Activated CD4-positive, alpha-beta T cell treated with anti-CD3 and anti-CD28 coated beads for 36 hours (primary cell): Measurements from ENCODE around the gene SERTAD3. TPM values are rescaled to one million over a fixed set of nuclear protein-coding genes. Genes with fewer than 3 reads are reported as not detected.
A peak's percentile ranks its signal among the peaks of the same experiment; 100 is the strongest.
"Not testable (repeated sequence)": the region's sequence is repeated elsewhere in the genome, so short reads cannot be mapped to it uniquely, and the experiment has no call there.

ENCODE experiments used
- ATAC-seq: fragments of 200-7000 bp; cut with Tn5 transposase; one replicate; pipeline ENCODE4 v1.10.0; 2021; ENCODE audit warnings: mild to moderate bottlenecking, moderate library complexity
- CTCF ChIA-PET: fragments of 350-600 bp; sonication (Branson Sonifier 250); formaldehyde crosslinking; loops from one replicate; lab custom pipeline; 2021; ENCODE audit warnings: antibody characterized with exemption; lab: Charles Lee
- POLR2A ChIA-PET: fragments of 350-600 bp; sonication (Branson Sonifier 250); formaldehyde crosslinking; loops from one replicate; lab custom pipeline; 2021; ENCODE audit warnings: antibody characterized with exemption, inconsistent platforms; lab: Charles Lee
- DNase-seq: peaks from one replicate; pipeline ENCODE4 v3.0.0-alpha.2; 2020
- H3K27ac Mint-ChIP-seq: one replicate; pipeline ENCODE4 v1.8.0; 2021; ENCODE audit warnings: mixed read lengths
- H3K27me3 Mint-ChIP-seq: one replicate; pipeline ENCODE4 v1.8.0; 2021; ENCODE audit warnings: mixed read lengths
- H3K36me3 Mint-ChIP-seq: one replicate; pipeline ENCODE4 v1.8.0; 2021; ENCODE audit warnings: low read depth, mixed read lengths
- H3K4me1 Mint-ChIP-seq: one replicate; pipeline ENCODE4 v1.8.0; 2021; ENCODE audit warnings: mixed read lengths
- H3K4me3 Mint-ChIP-seq: one replicate; pipeline ENCODE4 v1.8.0; 2021; ENCODE audit warnings: mild to moderate bottlenecking, moderate library complexity, mixed read lengths
- H3K9me3 Mint-ChIP-seq: one replicate; pipeline ENCODE4 v1.8.0; 2021; ENCODE audit warnings: low read depth, mixed read lengths
- intact Hi-C, 2 experiments: fragments of 100-400 bp; cut with DNase I in 1 of 2; cut with micrococcal nuclease in 1 of 2; formaldehyde crosslinking; loops; one replicate each; pipeline versions ENCODE4 v1.14.2 to v1.15.1; 2022 to 2024; cut with DNase I, micrococcal nuclease
- total RNA-seq, 2 experiments: library from RNA; stranded (reverse); gene quantifications; one replicate each; pipeline ENCODE4 v1.2.3, GENCODE V29; 2021

The SERTAD3 gene
- total RNA-seq, 2 experiments from 2014 or later = 8.4 to 12.0 TPM

DNA sequence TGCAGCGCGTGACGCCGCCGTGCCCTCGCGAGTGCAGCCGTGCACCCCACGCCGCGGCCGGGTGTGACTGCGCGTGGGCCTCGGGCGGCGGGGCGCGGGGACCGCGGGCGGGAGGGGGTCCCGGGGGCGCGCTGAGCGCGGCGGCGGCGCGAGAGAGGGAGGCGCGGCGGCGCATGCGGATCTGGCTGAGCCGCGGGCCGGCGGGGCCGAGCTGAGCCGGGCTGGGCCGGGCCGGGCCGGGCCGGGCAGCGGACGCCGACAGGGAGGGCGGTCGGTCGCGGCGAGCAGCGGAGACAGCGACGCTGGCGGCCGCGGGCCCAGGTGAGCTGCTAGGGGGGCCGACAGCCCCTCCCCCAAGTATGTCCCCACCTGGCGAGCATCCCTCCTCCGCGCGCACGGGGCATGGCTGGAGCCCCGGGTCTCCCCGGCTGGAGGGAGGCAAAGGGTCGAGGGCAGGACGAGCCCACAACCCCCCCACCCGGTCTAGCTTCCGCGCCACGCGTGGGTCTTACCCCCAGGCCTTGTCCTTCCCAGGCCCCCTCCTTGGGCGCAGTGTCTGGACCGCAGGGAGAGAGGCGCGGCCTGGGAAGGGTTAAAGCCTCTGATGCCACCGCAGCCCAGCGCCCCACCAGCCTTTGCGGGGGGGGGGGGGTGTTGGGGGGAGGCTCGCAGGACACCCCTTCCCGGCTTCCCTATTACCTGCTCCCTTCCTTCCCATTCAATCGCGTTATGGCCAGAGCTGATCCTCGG is 23.0 kb upstream of the SERTAD3 start, which contains the start of gene SPTBN4:
Gene SPTBN4, plus strand, starts transcription at position 17 of the 750 bp plus-strand sequence. CDS start 5,621 bp downstream, outside the sequence.
- CTCF ChIA-PET = no interaction called here
- intact Hi-C loops = loop anchor here (1.0 to 10.0 kb wide), 8 partner anchors 42 to 796 kb away; partner anchors contain the start of genes AKT2 (in 1 of the 2), C19orf47 (in 1 of the 2), COQ8B (in 1 of the 2) and ITPKC (in 1 of the 2)
- H3K4me3 Mint-ChIP-seq = peak within 1 kb of the TSS; percentile 77
- POLR2A ChIA-PET = no interaction called here
- no peaks in the 10 kb centered on the region for H3K9me3 Mint-ChIP-seq
- peaks cover 11% of the 10 kb centered on the region for H3K27me3 Mint-ChIP-seq
- peaks cover 30% of the 10 kb centered on the region for H3K4me1 Mint-ChIP-seq
- peaks cover 4% of the 10 kb centered on the region for H3K36me3 Mint-ChIP-seq
- DNase-seq = no peak
- peak within 1 kb of the TSS; percentile 87 for H3K27ac Mint-ChIP-seq
- no peak for ATAC-seq

DNA sequence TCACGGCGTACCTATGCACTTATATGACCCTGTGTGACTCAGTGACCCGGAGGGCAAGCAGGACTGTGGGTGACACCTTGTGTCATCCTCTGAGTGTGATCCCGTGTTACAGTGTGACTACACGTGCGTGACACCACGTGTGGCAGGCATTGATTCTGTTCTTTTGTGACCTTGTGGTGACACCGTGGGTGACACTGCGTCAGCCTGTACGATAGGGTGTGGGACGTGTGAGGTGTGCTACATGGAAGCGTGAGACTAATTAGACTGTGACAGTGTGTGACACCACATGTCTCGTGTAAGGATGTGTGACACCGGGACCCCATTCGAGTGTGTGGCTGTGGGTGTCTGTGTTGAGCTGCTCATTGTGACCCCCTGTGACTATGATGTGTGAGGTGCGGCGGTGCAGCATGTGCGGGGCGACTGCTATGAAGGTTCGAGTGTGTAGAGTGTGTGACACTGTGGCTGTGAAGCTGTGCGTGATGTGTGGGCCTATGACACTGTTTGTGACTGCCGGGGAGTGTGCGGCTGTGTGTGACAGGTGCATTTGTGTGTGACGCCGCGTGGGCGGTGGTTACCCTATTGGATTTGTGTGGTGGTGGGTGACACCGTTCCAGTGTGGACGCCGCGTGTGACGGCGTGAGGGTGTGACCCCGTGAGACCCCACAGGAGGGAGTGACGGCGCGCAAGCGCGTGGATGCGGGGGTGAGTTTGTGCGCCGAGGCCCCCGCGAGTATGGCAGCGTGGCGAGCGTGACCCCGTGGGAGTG is 22.3 kb upstream of the SERTAD3 start:
- ATAC-seq = peak; percentile 80
- POLR2A ChIA-PET = interaction anchor here (0.9 to 1.2 kb wide), 4 partner anchors 23 to 118 kb away, joined by 3 to 7 read pairs (median 4); partner anchors contain the start of genes C19orf47, PLD3 and SERTAD1
- H3K4me1 Mint-ChIP-seq = peaks cover 30% of the 10 kb centered on the region

DNA sequence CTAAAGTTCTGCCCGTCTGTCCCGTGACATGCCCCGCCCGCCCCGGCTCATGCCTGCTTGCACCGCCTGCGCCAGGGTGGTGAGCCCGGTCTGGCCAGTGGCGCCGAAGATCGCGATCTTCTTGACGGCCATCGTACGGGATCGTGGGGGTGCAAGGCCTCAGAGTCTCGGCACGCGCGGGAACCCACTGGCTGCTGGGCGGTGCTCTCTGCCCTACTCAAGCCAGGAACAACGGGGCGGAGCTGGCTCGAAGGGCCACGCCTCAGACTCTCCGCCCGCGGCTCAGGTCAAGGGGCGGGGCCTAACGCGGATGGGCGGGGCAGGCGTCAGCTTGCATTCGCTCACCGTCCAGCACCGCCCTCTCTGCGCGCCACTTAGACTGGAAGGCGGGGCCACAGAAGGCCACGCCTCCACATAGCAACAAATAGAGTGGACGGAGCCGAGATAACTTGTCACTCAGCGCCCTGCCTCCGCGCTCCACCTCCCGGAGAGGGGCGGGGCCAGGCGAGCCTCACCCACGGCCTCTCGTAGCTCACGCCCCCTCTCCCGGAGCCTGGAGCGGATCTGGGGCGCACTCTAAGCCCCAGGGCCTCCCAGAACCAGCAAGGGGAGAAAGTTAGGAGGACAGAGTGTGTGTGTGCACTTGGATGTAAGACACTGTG is 21.6 kb upstream of the SERTAD3 start, which contains the start of gene BLVRB:
Gene BLVRB, minus strand, starts transcription at position 189 of the 662 bp plus-strand sequence. Its CDS starts 57 bp downstream, at position 132.
- ATAC-seq = peak; percentile 84
- Mint-ChIP-seq H3K36me3 (peaks cover 4% of the 10 kb centered on the region), H3K4me1 (peaks cover 30% of the 10 kb centered on the region), H3K4me3 (peak within 1 kb of the TSS; percentile 77), H3K27me3 (peaks cover 11% of the 10 kb centered on the region), H3K9me3 (no peaks in the 10 kb centered on the region), H3K27ac (peak within 1 kb of the TSS; percentile 87)
- intact Hi-C loops = loop anchor here (1.0 to 10.0 kb wide), 17 partner anchors 21 to 797 kb away; partner anchors contain the start of genes C19orf47 (in 2 of the 2), PLD3 (in 2 of the 2), SERTAD1 (in 2 of the 2) and SERTAD3 (in 2 of the 2)
- DNase-seq = peak; percentile 100
- POLR2A ChIA-PET = interaction anchor here (0.5 to 1.2 kb wide), 6 partner anchors 23 to 180 kb away, joined by 3 to 7 read pairs (median 4); partner anchors contain the start of genes C19orf47, PLD3 and SERTAD1
- CTCF ChIA-PET = interaction anchor here (0.7 to 3.2 kb wide), 18 partner anchors 11 to 236 kb away, joined by 3 to 21 read pairs (median 5); partner anchors contain the start of gene SERTAD3

More for the DNA sequence above, 22.3 kb upstream of the SERTAD3 start:
- H3K36me3 Mint-ChIP-seq = peaks cover 4% of the 10 kb centered on the region
- H3K27ac Mint-ChIP-seq = peak overlapping the region; percentile 87
- peak; percentile 89 for DNase-seq
- intact Hi-C loops = loop anchor here (1.0 to 10.0 kb wide), 8 partner anchors 41 to 796 kb away; partner anchors contain the start of genes AKT2 (in 1 of the 2), C19orf47 (in 1 of the 2), COQ8B (in 1 of the 2) and ITPKC (in 1 of the 2)
- H3K27me3 Mint-ChIP-seq = peaks cover 11% of the 10 kb centered on the region
- peak overlapping the region; percentile 77 for H3K4me3 Mint-ChIP-seq
- no peaks in the 10 kb centered on the region for H3K9me3 Mint-ChIP-seq
- CTCF ChIA-PET = interaction anchor here (0.7 to 3.2 kb wide), 10 partner anchors 21 to 168 kb away, joined by 3 to 21 read pairs (median 8); partner anchors contain the start of gene SERTAD3

DNA sequence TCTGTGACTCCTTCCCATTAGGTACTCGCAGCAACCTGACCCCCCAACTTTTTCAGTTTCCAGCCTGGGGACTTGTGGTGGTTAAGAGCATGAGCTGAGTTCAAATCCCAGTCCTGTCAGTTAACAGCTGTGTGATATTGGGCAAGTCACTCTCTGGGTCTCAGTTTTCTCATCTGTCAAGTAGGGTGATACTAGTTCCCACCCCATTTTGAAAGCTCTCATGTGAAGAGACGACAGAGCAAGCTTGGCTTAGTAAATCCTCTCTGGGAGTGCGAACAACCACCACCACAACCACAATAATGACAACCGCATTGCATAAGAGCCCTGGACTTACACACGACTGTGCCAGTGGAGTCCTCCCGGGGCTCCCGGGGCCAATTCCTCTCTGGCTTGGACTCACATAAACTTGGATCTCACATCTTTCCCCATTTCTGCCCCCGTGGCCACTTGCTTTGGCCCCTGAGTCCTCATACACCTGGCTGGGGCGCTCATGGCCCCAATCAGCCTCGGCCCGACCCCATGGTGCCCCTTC is 21.0 kb upstream of the SERTAD3 start:
- ChIA-PET CTCF (interaction anchor here (0.7 to 3.2 kb wide), 24 partner anchors 10 to 235 kb away, joined by 3 to 21 read pairs (median 5); partner anchors contain the start of genes AKT2 and SERTAD3), POLR2A (interaction anchor here (0.5 to 1.2 kb wide), 5 partner anchors 22 to 179 kb away, joined by 3 to 7 read pairs (median 4); partner anchors contain the start of gene SERTAD1)
- H3K27me3 Mint-ChIP-seq = peaks cover 11% of the 10 kb centered on the region

DNA sequence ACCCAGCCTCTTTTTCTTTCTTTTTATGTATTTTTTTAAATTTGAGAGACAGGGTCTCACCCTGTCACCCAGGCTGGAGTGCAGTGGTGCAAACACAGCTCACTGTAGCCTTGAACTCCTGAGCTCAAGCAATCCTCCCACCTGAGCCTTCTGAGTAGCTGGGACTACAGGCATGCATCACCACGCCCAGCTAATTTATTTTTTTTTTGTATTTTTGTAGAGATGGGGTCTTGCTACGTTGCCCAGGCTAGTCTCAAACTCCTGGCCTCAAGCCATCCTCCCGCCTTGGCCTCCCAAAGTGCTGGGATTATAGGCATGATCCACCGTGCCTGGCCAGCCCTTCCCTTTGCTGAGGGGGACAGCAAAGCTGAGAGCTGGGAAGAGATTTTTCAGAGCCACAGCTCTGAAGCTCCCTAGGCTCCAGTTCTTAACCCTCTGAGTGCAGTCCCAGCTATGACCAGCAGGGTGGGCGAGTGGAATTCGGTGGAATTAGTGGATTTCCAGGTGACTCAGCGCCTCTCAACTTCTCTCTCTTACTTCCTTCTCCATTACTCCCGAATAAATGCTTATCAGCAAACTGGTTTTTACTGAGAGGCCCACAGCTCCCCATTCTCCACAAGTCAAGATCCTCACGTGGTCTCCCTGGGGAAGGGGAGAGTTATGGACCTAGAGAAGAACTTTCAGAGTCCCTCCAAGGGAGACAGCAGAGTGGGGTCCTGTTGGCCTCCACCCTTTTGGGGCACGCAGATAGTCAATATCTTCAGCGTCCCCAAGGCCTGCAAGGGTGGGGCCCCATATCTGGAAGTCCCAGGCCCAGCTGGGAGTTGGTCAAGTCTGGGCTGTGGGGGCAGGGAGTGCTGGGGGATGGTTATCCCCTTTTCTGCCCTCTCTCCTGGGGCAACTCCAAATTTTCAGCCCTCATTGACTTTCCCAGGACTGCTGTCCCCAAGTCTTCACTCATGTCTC is 20.2 kb upstream of the SERTAD3 start:
- peaks cover 30% of the 10 kb centered on the region for H3K4me1 Mint-ChIP-seq
- H3K9me3 Mint-ChIP-seq = no peaks in the 10 kb centered on the region
- peaks cover 4% of the 10 kb centered on the region for H3K36me3 Mint-ChIP-seq
- intact Hi-C loops = loop anchor here (1.0 to 10.0 kb wide), 13 partner anchors 20 to 334 kb away; partner anchors contain the start of genes SERTAD3 (in 2 of the 2), ACTMAP (in 1 of the 2), C19orf47 (in 1 of the 2) and COQ8B (in 1 of the 2)
- peak overlapping the region; percentile 83 for H3K27ac Mint-ChIP-seq
- POLR2A ChIA-PET = interaction anchor here (0.6 to 0.9 kb wide), 3 partner anchors 21 to 36 kb away, joined by 3 to 6 read pairs (median 3); no protein-coding TSS in a partner anchor
- peak overlapping the region; percentile 77 for H3K4me3 Mint-ChIP-seq
- no peak for ATAC-seq
- CTCF ChIA-PET = interaction anchor here (0.7 to 3.2 kb wide), 30 partner anchors 10 to 843 kb away, joined by 3 to 21 read pairs (median 5); partner anchors contain the start of genes AKT2, SERTAD1 and SERTAD3
- peak; percentile 85 for DNase-seq
- peaks cover 11% of the 10 kb centered on the region for H3K27me3 Mint-ChIP-seq

More for the DNA sequence above, 21.0 kb upstream of the SERTAD3 start:
- no peak for ATAC-seq
- peak overlapping the region; percentile 77 for H3K4me3 Mint-ChIP-seq
- no peaks in the 10 kb centered on the region for H3K9me3 Mint-ChIP-seq
- peaks cover 4% of the 10 kb centered on the region for H3K36me3 Mint-ChIP-seq
- H3K4me1 Mint-ChIP-seq = peaks cover 30% of the 10 kb centered on the region
- intact Hi-C loops = loop anchor here (1.0 to 10.0 kb wide), 13 partner anchors 21 to 333 kb away; partner anchors contain the start of genes SERTAD3 (in 2 of the 2), ACTMAP (in 1 of the 2), C19orf47 (in 1 of the 2) and COQ8B (in 1 of the 2)
- peak; percentile 72 for DNase-seq
- H3K27ac Mint-ChIP-seq = peak overlapping the region; percentile 83

DNA sequence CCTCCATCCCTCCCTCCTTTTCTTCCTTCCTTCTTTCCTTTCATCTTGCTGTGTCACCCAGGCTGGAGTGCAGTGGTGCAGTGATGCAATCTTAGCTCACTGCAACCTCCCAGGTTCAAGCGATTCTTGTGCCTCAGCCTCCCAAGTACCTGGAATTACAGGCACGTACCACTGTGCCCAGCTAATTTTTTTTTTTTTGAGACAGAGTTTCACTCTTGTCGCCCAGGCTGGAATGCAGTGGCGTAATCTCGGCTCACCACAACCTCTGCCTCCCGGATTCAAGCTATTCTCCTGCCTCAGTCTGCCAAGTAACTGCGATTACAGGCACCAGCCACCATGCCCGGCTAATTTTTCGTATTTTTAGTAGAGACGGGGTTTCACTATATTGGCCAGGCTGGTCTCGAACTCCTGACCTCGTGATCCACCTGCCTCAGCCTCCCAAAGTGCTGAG is 19.5 kb upstream of the SERTAD3 start:
- peaks cover 11% of the 10 kb centered on the region for H3K27me3 Mint-ChIP-seq
- POLR2A ChIA-PET = interaction anchor here (0.9 kb wide), 1 partner anchor 21 kb away, joined by 3 read pairs; no protein-coding TSS in a partner anchor
- not testable (repeated sequence) for H3K9me3 Mint-ChIP-seq, ATAC-seq, H3K4me3 Mint-ChIP-seq, H3K36me3 Mint-ChIP-seq, H3K27ac Mint-ChIP-seq
- DNase-seq = peak; percentile 32
- intact Hi-C loops = loop anchor here in 1 of 2 experiments (2.0 to 10.0 kb wide), 2 partner anchors 141 to 251 kb away; partner anchors contain the start of genes COQ8B and ITPKC
- CTCF ChIA-PET = interaction anchor here (0.7 to 3.2 kb wide), 21 partner anchors 10 to 844 kb away, joined by 3 to 21 read pairs (median 5); partner anchors contain the start of genes AKT2, SERTAD1 and SERTAD3
- H3K4me1 Mint-ChIP-seq = peaks cover 30% of the 10 kb centered on the region

DNA sequence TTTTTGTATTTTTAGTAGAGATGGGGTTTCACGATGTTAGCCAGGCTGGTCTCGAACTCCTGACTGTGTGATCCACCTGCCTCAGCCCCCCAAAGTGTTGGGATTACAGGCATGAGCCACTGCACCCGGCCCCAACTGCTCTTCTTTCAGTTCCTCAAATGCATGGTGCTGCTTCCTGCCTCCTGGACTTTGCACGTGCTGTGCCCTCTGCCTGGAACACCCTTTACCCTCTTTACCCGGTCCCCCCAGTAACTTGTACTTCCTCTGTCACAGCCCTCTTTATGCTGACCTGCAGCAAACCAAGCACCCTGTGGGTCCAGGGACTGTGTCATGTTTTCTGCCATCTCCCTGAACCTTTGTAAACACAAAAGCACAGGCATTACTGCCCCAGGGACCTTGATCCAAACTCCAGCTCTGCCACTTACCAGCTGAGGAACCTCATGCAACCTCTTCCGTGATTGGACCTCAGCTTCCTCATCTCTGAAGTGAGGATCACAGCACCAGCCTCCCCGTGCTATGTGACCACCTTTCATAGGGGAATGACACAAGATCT is 17.6 kb upstream of the SERTAD3 start:
- H3K4me1 Mint-ChIP-seq = peaks cover 27% of the 10 kb centered on the region
- no peak overlapping the region for H3K27ac Mint-ChIP-seq
- no peak for DNase-seq
- ChIA-PET CTCF (no interaction called here), POLR2A (no interaction called here)
- peaks cover 4% of the 10 kb centered on the region for H3K36me3 Mint-ChIP-seq
- no peaks in the 10 kb centered on the region for H3K9me3 Mint-ChIP-seq
- no peak overlapping the region for H3K4me3 Mint-ChIP-seq
- peaks cover 6% of the 10 kb centered on the region for H3K27me3 Mint-ChIP-seq
- ATAC-seq = no peak
- intact Hi-C loops = loop anchor here in 1 of 2 experiments (10.0 kb wide), 1 partner anchor 253 kb away; the partner anchor contains the start of genes COQ8B and ITPKC

DNA sequence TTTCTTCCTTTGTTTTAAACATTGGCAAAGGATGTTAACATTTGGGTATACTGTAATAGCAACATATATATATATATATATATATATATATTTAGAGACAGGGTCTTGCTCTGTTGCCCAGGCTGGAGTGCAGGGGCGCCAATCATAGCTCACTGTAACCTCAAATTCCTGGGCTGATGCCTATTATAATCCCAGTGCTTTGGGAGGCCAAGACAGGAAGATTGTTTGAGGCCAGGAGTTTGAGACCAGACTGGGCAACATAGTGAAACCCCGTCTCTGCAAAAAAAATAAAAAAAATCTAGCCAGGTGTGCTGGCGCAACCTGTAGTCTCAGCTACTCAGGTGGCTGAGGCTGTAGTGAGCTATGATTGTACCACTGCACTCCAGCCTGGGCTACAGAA is 16.1 kb upstream of the SERTAD3 start:
- no peaks in the 10 kb centered on the region for H3K36me3 Mint-ChIP-seq
- H3K4me3 Mint-ChIP-seq = no peak overlapping the region
- no peak overlapping the region for H3K27ac Mint-ChIP-seq
- no peaks in the 10 kb centered on the region for H3K27me3 Mint-ChIP-seq
- no peak for ATAC-seq
- ChIA-PET CTCF (interaction anchor here (0.6 to 1.7 kb wide), 2 partner anchors 39 to 988 kb away, joined by 3 to 4 read pairs; no protein-coding TSS in a partner anchor), POLR2A (no interaction called here)
- intact Hi-C loops = loop anchor here in 1 of 2 experiments (10.0 kb wide), 1 partner anchor 255 kb away; the partner anchor contains the start of genes COQ8B and ITPKC
- H3K4me1 Mint-ChIP-seq = peaks cover 16% of the 10 kb centered on the region
- H3K9me3 Mint-ChIP-seq = no peaks in the 10 kb centered on the region
- no peak for DNase-seq
